Non-pigmented ciliary epithelial cell (primary cell): ENCODE data around the gene GRIA3.

Experiments
- DNase-seq: peaks from one replicate; pipeline ENCODE4 v3.0.0-alpha.2; 2010; ENCODE audit warnings: low read depth

The GRIA3 gene

GRCh38 chrX:123199338-123199737, 15.3 kb downstream of the GRIA3 start:
- DNase-seq: no peak

GRCh38 chrX:123201720-123202119, 17.6 kb downstream of the GRIA3 start:
- no peak for DNase-seq

- no peak for DNase-seq
Observed at GRCh38 chrX:123202523-123202922, 18.4 kb downstream of the GRIA3 start.

GRCh38 chrX:123203772-123204171, 19.7 kb downstream of the GRIA3 start:
- no peak for DNase-seq

GRCh38 chrX:123206176-123206575, 22.1 kb downstream of the GRIA3 start:
- DNase-seq: no peak

- DNase-seq: no peak
Observed at GRCh38 chrX:123210252-123210651, 26.2 kb downstream of the GRIA3 start.

GRCh38 chrX:123215397-123216089, 31.5 kb downstream of the GRIA3 start:
- no peak for DNase-seq

GRCh38 chrX:123217077-123217476, 33.0 kb downstream of the GRIA3 start:
- no peak for DNase-seq

- no peak for DNase-seq
Observed at GRCh38 chrX:123217728-123218127, 33.6 kb downstream of the GRIA3 start.

GRCh38 chrX:123219916-123220315, 35.8 kb downstream of the GRIA3 start:
- no peak for DNase-seq

GRCh38 chrX:123222920-123223319, 38.8 kb downstream of the GRIA3 start:
- no peak for DNase-seq

- DNase-seq: no peak
Observed at GRCh38 chrX:123223409-123223808, 39.3 kb downstream of the GRIA3 start.

- DNase-seq: no peak
Observed at GRCh38 chrX:123223859-123224258, 39.8 kb downstream of the GRIA3 start.

GRCh38 chrX:123230798-123231197, 46.7 kb downstream of the GRIA3 start:
- DNase-seq: no peak

- no peak for DNase-seq
Observed at GRCh38 chrX:123236859-123237258, 52.8 kb downstream of the GRIA3 start.

- DNase-seq: no peak
Observed at GRCh38 chrX:123237271-123237670, 53.2 kb downstream of the GRIA3 start.

- no peak for DNase-seq
Observed at GRCh38 chrX:123254457-123254856, 70.4 kb downstream of the GRIA3 start.

GRCh38 chrX:123256378-123256777, 72.3 kb downstream of the GRIA3 start:
- DNase-seq: no peak

GRCh38 chrX:123260920-123261418, 76.9 kb downstream of the GRIA3 start:
- DNase-seq: no peak

GRCh38 chrX:123263270-123263669, 79.2 kb downstream of the GRIA3 start:
- DNase-seq: no peak

GRCh38 chrX:123263747-123264146, 79.7 kb downstream of the GRIA3 start:
- no peak for DNase-seq

- DNase-seq: no peak
Observed at GRCh38 chrX:123267220-123267619, 83.1 kb downstream of the GRIA3 start.

GRCh38 chrX:123271902-123272301, 87.8 kb downstream of the GRIA3 start:
- DNase-seq: no peak

GRCh38 chrX:123272630-123273029, 88.6 kb downstream of the GRIA3 start:
- DNase-seq: no peak
